ENCODE results near the gene SYAP1. TPM values are rescaled to one million over a fixed set of nuclear protein-coding genes. Genes with fewer than 3 reads are reported as not detected.

SYAP1 gene
- total RNA-seq, 1 experiment from 2014 or later = 18.5 TPM

- Mint-ChIP-seq H3K27me3 (ENCODE audit: low read depth) (no peaks in the 10 kb centered on the region), H3K4me3 (no peak overlapping the region), H3K36me3 (peaks cover 18% of the 10 kb centered on the region), H3K9me3 (no peaks in the 10 kb centered on the region), H3K4me1 (peaks cover 5% of the 10 kb centered on the region; the same call in 1 of the 2 replicates), H3K27ac (no peak overlapping the region; the same call in 1 of the 2 replicates)
- ChIA-PET POLR2A (no interaction called here), CTCF (no interaction called here)
- DNase-seq (ENCODE audit: low spot score) (no peak), ATAC-seq (no peak)
- no peak for TF ChIP-seq EMX1 (CRISPR knock-in tag; IDR thresholded peaks at IDR 0.05)
- no peak for TF ChIP-seq ERG (CRISPR knock-in tag; IDR thresholded peaks at IDR 0.05)
- TF ChIP-seq SOX15 (CRISPR knock-in tag; IDR thresholded peaks at IDR 0.05) = no peak
- TF ChIP-seq GABPB1 (CRISPR knock-in tag; IDR thresholded peaks at IDR 0.05) = no peak
- no peak for TF ChIP-seq SP1 (CRISPR knock-in tag; conservative IDR thresholded peaks at IDR 0.05)
- TF ChIP-seq ZBTB21 (CRISPR knock-in tag; IDR thresholded peaks at IDR 0.05; ENCODE audit: borderline replicate concordance) = no peak
- no peak for TF ChIP-seq RORB (CRISPR knock-in tag; IDR thresholded peaks at IDR 0.05)
- TF ChIP-seq USF2 (CRISPR knock-in tag; IDR thresholded peaks at IDR 0.05) = no peak
- TF ChIP-seq RELA (CRISPR knock-in tag; IDR thresholded peaks at IDR 0.05; ENCODE audit: borderline replicate concordance) = no peak
- TF ChIP-seq, protein P1, sequence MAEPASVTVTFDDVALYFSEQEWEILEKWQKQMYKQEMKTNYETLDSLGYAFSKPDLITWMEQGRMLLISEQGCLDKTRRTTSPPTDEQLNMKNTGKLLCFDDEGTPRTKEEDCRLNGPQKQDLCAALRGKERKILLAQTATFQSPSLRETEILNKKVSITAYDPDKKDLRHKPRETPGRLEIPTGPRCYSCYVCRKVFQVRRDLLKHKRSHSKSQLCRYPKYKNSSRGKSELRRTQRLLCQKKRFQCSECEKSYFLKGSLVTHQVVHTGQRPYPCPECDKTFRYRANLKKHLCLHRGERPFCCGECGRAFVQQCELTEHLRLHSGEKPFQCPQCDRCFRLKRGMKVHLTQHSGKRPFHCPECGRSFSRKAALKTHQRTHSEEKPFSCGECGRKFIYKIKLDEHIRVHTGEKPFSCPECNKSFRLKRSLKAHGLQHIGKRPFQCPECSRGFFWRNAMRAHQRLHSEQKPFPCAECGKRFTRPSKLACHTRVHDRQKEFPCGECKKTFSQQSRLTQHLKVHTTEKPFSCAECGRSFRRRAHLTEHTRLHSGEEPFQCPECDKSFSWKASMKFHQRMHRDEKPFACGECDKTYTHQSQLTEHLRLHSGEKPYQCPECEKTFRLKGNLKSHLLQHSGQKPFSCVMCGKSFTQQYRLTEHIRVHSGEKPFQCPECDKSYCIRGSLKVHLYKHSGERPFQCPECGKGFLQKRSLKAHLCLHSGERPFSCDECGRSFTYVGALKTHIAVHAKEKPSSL (CRISPR knock-in tag; conservative IDR thresholded peaks at IDR 0.05) = no peak
- TF ChIP-seq NFATC4 (CRISPR knock-in tag; IDR thresholded peaks at IDR 0.05) = no peak
Observed at GRCh38 chrX:16762579-16762978, 43.2 kb downstream of the SYAP1 start.

DNA sequence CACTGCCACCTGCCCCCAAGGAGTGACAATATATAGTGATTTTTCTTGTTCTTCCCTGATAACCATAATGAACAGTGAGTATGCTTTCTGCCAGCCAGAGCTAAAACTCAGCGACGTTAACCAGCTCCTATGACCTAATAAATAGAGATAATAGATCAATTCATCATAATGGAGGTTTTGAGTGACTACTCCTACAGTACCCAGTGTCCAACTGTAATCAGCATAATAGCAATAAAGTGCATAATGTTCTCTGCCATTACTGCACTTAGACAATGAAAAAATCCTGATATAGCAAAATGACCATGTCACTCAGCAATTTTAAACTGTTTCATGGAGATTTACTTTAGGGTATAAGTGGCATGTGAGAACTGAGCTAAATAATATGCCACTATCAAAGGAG, 46.2 kb downstream of the SYAP1 start:
- ChIA-PET POLR2A (no interaction called here), CTCF (no interaction called here)
- Mint-ChIP-seq H3K4me3 (no peak overlapping the region), H3K4me1 (peaks cover 15% of the 10 kb centered on the region), H3K27me3 (ENCODE audit: low read depth) (no peaks in the 10 kb centered on the region), H3K9me3 (peaks cover 5% of the 10 kb centered on the region), H3K27ac (no peak overlapping the region), H3K36me3 (peaks cover 11% of the 10 kb centered on the region)
- DNase-seq (ENCODE audit: low spot score) (no peak), ATAC-seq (no peak)
- TF ChIP-seq, protein P1 (CRISPR knock-in tag; conservative IDR thresholded peaks at IDR 0.05) = no peak
- TF ChIP-seq GTF2I (CRISPR knock-in tag; conservative IDR thresholded peaks at IDR 0.05) (no peak), ZNF396 (CRISPR knock-in tag; IDR thresholded peaks at IDR 0.05; ENCODE audit: borderline replicate concordance) (no peak), MXD4 (CRISPR knock-in tag; IDR thresholded peaks at IDR 0.05; ENCODE audit: borderline replicate concordance) (no peak), SMAD3 (CRISPR knock-in tag; IDR thresholded peaks at IDR 0.05; ENCODE audit: borderline replicate concordance) (no peak), PRRX2 (CRISPR knock-in tag; IDR thresholded peaks at IDR 0.05) (no peak), JUN (CRISPR knock-in tag; IDR thresholded peaks at IDR 0.05) (no peak), ZBTB21 (CRISPR knock-in tag; IDR thresholded peaks at IDR 0.05; ENCODE audit: borderline replicate concordance) (no peak), ETV6 (CRISPR knock-in tag; IDR thresholded peaks at IDR 0.05) (no peak)
- TF ChIP-seq, protein P2, sequence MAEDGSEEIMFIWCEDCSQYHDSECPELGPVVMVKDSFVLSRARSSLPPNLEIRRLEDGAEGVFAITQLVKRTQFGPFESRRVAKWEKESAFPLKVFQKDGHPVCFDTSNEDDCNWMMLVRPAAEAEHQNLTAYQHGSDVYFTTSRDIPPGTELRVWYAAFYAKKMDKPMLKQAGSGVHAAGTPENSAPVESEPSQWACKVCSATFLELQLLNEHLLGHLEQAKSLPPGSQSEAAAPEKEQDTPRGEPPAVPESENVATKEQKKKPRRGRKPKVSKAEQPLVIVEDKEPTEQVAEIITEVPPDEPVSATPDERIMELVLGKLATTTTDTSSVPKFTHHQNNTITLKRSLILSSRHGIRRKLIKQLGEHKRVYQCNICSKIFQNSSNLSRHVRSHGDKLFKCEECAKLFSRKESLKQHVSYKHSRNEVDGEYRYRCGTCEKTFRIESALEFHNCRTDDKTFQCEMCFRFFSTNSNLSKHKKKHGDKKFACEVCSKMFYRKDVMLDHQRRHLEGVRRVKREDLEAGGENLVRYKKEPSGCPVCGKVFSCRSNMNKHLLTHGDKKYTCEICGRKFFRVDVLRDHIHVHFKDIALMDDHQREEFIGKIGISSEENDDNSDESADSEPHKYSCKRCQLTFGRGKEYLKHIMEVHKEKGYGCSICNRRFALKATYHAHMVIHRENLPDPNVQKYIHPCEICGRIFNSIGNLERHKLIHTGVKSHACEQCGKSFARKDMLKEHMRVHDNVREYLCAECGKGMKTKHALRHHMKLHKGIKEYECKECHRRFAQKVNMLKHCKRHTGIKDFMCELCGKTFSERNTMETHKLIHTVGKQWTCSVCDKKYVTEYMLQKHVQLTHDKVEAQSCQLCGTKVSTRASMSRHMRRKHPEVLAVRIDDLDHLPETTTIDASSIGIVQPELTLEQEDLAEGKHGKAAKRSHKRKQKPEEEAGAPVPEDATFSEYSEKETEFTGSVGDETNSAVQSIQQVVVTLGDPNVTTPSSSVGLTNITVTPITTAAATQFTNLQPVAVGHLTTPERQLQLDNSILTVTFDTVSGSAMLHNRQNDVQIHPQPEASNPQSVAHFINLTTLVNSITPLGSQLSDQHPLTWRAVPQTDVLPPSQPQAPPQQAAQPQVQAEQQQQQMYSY (CRISPR knock-in tag; IDR thresholded peaks at IDR 0.05) = no peak
